HG03103 (cell line): ENCODE measurements around the gene TNNC2.

Experiments
- ATAC-seq: cut with Tn5 transposase; IDR thresholded peaks from one replicate; pipeline ENCODE4 v1.9.1; 2021; ENCODE audit warnings: low read depth; ENCODE audit not compliant: unreplicated experiment

Gene TNNC2

DNA sequence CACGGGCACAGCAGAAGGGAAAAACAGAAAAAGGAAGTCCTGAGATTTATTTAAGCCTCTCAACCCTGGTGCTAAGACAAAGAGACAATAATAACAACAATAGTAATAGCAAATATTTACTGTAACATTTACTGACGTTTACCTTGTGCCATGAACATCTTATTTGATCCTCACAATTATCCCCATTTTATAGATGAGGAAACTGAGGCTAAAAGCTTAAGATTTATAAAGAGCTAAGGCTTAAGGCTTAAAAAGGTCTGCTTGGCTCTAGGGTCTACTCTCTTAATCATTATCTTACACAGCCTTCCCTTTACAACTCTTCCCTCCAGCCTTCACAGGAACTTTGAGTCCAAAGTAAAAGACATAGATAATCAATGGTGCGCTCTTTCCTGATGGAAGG lies 38.8 kb downstream of the TNNC2 start:
- no peak for ATAC-seq

- ATAC-seq = no peak
These were observed 43.3 kb downstream of the TNNC2 start for GRCh38 chr20:45783656-45784294.

DNA sequence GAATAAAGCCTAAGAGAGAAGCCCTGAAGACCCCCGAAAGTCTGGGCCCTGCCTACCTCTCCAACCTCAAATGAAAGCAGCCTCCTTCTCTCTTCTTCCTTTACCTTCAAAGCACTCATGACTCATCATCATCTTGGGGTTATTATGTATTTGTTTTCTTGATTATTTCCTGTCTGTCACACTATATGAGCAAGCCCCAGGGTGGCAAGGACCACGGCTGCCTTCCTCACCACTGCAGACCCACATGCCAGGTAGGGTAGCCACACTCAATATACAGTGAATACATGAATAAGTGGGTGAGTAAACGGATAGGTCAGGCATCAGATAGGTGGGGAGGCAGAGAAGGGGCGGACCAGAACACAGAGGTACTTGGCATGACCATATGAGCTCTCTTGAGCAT lies 44.2 kb downstream of the TNNC2 start:
- ATAC-seq = no peak

- ATAC-seq = no peak
These were observed 45.7 kb downstream of the TNNC2 start for GRCh38 chr20:45781391-45781931.

DNA sequence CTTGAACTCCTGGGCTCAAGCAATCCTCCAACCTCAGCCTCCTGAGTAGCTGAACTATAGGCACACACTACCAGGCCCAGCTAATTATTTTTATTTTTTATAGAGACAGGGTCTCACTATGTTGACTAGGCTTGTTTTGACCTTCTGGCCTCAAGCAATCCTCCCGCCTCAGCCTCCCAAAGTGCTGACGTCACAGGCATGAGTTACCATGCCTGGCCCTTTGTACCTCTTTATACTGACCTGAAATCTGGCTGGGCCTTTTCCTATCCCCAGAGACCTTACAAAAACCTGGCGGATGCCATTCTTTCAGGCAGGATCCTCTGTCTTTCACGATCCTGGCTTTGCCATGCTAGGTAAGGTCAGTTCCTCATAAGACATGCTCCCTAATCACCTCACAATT lies 47.0 kb downstream of the TNNC2 start:
- ATAC-seq = no peak

GRCh38 chr20:45779011-45779915 lies 47.8 kb downstream of the TNNC2 start:
- ATAC-seq = no peak

- no peak for ATAC-seq
These were observed 50.2 kb downstream of the TNNC2 start for GRCh38 chr20:45776931-45777330.

- ATAC-seq = no peak
These were observed 51.7 kb downstream of the TNNC2 start for GRCh38 chr20:45775411-45775810.

GRCh38 chr20:45774945-45775344 lies 52.2 kb downstream of the TNNC2 start:
- ATAC-seq = no peak
